ENCODE measurements around the gene JAKMIP1.
"Not testable (repeated sequence)": the region's sequence is repeated elsewhere in the genome, so short reads cannot be mapped to it uniquely, and the experiment has no call there.

Gene JAKMIP1

DNA sequence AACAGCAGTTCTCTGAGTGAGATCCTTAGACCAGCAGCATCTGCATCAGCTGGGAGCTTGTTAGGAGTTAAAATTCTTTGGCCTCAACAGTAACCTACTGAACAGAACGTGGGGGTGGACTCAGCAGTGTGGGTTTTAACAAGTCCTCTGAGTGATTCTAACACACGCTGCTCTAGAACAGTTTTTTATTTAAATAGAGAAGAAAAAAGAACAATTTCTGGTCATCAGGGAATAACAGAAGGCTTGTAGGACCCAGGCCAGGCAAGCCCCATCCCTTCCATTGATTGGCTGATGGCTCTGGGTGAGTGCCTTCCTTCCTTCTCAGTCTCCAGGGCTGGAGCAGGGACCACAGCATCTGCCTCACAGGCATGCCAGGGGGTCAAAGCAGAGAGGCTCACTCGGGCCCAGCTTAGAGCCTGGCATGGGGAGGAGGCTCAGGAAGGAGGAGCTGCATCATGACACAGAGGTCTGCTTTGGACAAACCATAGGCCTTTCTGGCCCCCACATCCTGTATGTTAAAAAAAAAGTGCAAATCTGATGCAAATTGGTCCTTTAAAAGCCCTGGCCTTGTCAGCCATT lies 56.7 kb downstream of the JAKMIP1 start:
- DNase-seq (ENCODE audit: low spot score): no peak

DNA sequence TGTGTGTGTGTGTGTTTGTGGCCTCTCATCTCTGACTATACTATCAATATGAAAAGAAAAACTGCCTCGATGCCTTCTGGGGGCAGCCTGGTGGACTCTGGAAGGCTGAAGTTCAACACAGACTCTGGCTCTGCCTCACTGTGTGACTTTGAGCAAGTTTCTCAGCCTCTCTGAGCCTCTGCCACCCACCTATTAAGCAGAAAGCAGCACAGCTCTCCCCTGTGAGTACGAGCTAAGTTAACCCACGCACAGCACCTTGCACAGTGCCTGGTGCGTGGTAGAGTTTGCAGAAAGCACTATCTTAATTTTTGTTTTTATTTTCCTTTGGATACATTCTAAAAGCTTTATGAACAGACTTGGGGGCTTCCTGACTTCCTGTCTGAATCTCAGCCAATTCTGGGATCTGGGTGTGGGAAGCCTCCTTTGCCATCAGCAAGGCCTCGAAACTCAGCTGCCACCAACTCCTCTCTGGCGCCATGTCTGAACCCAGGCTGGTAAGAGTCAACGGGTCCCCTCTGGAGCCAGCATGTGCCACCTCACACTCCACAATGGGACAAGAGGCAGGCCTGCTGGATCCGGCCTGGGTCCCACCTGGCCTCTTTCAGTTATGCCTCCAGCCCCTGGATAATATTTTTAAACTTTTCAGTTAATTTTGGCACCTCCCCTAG lies 57.3 kb downstream of the JAKMIP1 start:
- no peak for DNase-seq (ENCODE audit: low spot score)

GRCh38 chr4:6142511-6142910 lies 57.8 kb downstream of the JAKMIP1 start:
- no peak for DNase-seq (ENCODE audit: low spot score)

- DNase-seq (ENCODE audit: low spot score): no peak
These were observed 58.8 kb downstream of the JAKMIP1 start for GRCh38 chr4:6141554-6141953.

GRCh38 chr4:6141021-6141420 lies 59.3 kb downstream of the JAKMIP1 start:
- not testable (repeated sequence) for DNase-seq (ENCODE audit: low spot score)

DNA sequence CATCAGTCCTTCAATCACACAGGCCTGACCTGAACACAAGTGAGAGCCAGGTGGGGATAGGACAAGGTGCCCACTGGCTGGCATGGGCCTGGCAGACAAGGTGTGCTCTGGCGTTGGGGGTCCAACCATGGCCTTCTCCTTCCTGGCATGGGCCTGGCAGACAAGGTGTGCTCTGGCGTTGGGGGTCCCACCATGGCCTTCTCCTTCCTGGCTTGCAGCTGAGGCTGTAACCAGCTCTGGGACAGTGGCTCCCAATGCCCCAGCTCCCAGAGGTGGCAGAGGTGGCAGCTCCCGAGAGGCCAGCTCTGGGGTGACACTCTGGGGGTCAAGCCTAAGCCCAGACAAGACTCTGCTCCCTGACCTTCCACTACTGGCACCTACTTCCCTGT lies 62.6 kb downstream of the JAKMIP1 start:
- no peak for DNase-seq (ENCODE audit: low spot score)

GRCh38 chr4:6137027-6137746 lies 63.2 kb downstream of the JAKMIP1 start:
- no peak for DNase-seq (ENCODE audit: low spot score)

GRCh38 chr4:6134612-6135220 lies 65.6 kb downstream of the JAKMIP1 start:
- no peak for DNase-seq (ENCODE audit: low spot score)

DNA sequence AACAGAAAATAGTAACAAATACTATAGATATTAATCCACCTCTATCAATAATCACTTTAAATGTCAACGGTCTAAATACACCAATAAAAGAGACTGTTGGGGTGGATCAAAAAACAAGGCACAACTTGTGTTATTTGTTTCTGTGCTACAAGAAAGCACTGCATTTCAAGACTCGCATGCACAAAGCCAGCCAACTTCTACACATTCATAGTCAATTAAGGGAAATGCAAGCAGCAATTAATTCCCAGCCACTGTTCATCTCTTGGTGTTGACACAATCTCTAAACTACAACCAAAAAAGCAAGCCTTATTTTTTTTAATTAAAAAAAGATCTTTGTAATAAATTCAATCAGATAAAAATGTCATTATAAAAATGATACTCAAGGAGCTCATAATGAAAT lies 67.6 kb downstream of the JAKMIP1 start:
- no peak for DNase-seq (ENCODE audit: low spot score)

GRCh38 chr4:6128221-6128850 lies 72.0 kb downstream of the JAKMIP1 start:
- no peak for DNase-seq (ENCODE audit: low spot score)

- no peak for DNase-seq (ENCODE audit: low spot score)
These were observed 73.2 kb downstream of the JAKMIP1 start for GRCh38 chr4:6126971-6127745.

DNA sequence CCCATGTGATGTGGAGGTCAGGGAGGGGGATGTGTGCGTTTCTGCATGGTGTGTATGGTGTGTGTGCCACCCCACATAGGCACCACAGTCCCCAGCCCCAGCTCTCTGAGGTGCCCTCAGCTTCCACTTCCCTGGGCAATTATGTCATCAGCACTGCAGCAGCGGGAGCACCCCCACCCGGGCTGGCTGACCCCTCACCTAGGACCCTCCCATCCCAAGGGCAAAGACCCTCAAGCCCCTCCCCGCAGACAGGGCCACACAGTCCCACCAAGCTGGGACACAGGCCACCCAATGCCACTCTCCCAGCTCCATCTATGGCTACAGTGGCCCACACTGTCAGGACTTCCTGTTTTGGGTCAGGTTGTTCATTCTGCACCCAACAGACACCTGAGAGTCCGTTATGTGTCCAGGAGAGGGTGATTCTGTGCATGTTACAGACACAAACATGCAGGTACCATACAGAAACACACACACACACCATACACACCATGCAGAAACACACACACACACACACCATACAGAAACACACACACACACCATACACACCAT lies 75.2 kb downstream of the JAKMIP1 start:
- no peak for DNase-seq (ENCODE audit: low spot score)

GRCh38 chr4:6124386-6125102 lies 75.8 kb downstream of the JAKMIP1 start:
- no peak for DNase-seq (ENCODE audit: low spot score)

- no peak for DNase-seq (ENCODE audit: low spot score)
These were observed 76.4 kb downstream of the JAKMIP1 start for GRCh38 chr4:6123976-6124375.

DNA sequence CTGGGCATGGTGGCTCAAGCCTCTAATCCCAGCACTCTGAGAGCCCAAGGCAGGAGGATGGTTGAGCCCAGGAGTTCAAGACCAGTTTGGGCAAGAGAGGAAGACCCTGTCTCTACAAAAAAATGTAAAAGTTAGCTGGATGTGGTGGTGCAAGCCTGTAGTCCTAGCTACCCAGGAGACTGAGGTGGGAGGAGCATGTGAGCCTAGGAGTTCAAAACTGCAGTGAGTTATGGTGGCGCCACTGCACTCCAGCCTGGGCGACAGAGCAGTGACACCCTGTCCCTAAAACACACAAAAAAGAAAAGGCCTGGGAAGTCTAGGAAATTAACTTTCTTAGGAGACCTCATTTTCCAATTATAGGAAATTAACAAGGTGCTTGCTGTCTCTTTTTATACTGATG lies 76.8 kb downstream of the JAKMIP1 start:
- DNase-seq (ENCODE audit: low spot score): no peak

DNA sequence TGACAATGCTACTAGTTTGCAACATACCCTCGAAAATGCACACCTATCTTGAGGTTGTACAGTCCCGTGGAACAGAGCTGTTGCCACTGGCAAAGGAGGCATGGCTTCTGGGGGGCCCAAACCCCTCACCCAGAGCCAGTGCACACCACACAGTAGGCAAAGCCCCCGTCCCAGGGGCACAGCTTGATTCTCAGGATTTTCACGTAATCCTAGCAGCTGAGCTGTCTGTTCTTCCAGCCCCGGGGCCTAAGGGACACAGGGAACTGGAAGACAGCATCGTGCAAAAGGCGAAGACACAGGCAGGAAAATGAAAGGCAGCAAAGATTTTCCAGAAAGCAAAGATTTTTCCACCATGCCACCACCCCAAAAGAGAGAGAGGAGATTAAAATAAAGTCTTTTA lies 77.2 kb downstream of the JAKMIP1 start:
- no peak for DNase-seq (ENCODE audit: low spot score)

DNA sequence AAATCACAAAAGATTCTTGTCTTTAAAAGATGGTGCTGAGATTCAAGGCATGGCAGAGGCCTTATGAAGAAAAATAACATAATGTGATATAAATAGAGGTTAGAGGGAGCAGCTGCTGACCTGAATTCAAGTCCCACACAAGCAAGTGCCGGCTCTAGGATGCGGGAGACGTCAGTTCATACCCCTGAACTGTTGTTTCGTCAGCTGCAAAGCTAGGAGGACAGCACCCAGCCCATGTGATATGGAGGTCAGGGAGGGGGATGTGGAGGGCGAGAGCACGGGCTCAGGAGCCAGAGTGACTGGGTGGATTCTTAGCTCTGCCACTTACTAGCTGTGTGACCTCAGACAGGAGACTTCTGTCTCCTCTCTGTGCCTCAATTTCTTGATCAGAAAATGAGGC lies 77.9 kb downstream of the JAKMIP1 start:
- DNase-seq (ENCODE audit: low spot score): no peak

DNA sequence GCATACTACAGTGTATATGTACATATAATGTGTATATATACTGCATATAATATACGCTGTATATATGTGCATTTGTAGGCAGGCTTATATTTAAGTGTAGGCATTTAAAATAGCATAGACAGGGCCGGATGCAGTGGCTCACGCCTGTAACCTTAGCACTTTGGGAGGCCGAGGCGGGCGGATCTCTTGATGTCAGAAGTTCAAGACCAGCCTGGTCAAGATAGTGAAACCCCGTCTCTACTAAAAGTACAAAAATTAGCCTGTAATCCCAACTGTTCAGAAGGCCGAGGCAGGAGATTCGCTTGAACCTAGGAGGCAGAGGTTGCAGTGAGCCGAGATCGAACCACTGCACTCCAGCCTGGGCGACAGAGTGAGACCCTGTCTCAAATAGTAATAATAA lies 78.4 kb downstream of the JAKMIP1 start:
- DNase-seq (ENCODE audit: low spot score): no peak

DNA sequence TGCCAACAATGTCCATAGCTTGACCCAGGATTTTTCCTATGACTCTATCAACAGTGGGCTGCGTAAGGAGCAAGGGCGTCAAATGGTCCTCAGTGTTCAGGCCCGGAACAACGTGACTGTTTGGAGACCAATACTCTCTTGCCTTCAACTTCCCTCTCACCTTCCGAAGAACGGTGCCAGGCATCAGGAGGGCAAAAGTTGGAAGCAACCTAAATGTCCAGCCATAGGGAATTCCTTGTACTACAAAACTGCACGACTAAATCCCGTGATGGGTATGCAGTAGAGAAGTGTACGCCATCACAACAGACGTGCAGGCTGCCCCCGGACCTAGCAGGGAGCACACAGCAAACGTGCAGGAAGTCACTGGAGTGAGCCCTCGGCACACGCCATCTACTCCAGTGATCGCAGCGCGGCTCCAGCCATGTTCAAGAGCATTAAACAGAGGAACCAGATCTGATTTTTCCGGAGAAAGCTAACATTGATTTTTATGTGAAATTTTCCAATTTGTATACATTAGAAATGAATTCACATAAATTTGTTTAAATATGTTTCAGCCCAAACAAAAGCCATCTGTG lies 79.0 kb downstream of the JAKMIP1 start:
- DNase-seq (ENCODE audit: low spot score): no peak

DNA sequence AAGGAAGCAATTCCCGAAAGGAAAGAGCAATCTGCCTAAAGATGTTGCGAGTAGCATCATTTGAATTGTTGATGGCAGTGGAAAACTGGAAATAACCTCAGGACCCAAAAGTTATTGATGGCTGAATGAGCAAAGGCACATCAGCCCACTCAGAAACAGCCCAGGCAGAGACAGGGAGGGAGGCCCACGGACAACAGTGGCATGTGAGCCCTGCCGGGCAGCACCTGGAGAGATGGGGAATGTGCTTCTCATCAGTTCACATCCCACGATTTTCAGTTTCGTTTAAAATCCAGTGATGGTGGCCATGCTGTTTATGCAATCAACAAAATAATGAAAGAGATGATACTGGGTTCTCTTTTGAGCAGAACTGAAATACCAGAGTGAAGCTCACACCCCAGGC lies 80.0 kb downstream of the JAKMIP1 start:
- no peak for DNase-seq (ENCODE audit: low spot score)
